ENCODE data around the gene TXLNG.

The TXLNG gene

GRCh38 chrX:16874458-16875095 lies 88.3 kb downstream of the TXLNG start:
- DNase-seq (ENCODE audit: low read depth), result no peak

DNA sequence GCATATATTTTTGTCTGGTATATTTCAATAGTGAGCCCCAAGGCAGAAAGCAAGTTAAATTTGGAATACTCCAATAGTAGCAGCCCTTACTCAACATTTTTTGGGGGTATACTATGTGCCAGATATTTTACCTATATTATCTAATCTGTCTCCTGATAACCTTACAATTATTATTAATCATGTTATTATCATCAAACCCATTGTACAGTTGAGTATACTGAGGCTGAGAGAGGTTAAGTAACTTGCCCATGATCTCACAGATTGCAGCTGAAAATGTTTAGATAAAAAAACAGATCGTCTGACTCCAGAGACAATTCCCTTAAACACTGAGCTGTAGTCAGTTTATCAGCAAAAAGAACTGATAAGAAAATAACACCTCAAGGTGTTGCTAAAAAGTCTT lies 90.4 kb downstream of the TXLNG start:
- no peak for DNase-seq (ENCODE audit: low read depth)

- no peak for DNase-seq (ENCODE audit: low read depth)
These were observed 95.9 kb downstream of the TXLNG start for GRCh38 chrX:16882169-16882568.

DNA sequence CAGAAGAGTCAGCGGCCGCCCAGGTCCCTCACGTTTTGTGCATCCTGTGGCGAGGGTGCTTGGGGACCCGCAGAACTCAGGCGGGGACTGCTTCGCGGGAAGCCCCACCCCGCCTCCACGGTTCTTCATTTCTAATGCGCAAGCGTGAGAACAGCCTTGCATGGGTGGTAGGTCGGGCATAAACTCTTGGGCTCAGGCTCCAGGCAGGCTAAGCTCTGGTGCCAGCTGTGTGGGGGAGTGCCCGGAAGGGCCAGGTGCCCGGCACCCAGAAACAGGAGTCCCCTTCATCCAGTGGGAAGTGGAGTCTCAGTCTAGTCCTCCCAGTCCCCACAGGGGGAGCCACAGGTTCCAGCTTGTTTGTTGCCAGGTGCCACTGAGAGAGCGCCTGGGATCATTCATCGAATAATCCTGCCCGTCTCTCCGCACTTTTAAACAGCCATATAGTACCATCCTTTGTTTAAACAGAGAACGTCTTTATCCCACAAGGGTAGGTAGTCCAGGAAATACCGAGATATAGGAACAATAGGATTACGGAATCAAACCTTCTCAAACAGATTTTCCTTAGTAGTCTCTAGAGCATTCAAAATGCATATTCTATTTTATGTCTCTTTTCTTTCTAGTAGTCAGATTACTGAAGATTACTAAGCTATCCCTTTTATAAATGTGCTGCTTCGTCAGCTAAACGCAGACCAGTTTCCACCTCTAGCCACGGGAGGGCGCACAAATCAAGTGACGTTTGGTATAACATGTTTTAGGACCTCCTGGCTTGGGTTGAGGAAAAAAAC lies 96.6 kb downstream of the TXLNG start:
- DNase-seq (ENCODE audit: low read depth), result peak; percentile 53

- DNase-seq (ENCODE audit: low read depth), result no peak
These were observed 97.2 kb downstream of the TXLNG start for GRCh38 chrX:16883487-16883804.

DNA sequence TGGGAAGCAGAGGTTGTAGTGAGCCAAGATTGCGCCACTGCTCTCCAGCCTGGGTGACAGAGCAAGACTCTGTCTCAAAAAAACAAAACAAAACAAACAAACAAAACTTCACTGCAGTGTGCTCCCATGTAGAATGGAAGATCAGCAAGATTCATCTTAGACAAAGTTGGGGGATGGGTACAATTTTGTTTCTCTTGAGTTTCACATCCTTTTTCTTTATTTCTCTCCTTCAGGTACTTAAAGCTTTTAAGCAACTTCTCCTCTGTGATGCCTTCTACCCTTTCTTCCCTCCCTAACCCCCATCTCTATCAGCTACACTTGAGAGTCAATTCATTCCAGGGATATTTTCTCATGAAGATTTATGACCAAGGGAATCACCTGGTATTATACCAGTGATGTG lies 99.4 kb downstream of the TXLNG start:
- no peak for DNase-seq (ENCODE audit: low read depth)

DNA sequence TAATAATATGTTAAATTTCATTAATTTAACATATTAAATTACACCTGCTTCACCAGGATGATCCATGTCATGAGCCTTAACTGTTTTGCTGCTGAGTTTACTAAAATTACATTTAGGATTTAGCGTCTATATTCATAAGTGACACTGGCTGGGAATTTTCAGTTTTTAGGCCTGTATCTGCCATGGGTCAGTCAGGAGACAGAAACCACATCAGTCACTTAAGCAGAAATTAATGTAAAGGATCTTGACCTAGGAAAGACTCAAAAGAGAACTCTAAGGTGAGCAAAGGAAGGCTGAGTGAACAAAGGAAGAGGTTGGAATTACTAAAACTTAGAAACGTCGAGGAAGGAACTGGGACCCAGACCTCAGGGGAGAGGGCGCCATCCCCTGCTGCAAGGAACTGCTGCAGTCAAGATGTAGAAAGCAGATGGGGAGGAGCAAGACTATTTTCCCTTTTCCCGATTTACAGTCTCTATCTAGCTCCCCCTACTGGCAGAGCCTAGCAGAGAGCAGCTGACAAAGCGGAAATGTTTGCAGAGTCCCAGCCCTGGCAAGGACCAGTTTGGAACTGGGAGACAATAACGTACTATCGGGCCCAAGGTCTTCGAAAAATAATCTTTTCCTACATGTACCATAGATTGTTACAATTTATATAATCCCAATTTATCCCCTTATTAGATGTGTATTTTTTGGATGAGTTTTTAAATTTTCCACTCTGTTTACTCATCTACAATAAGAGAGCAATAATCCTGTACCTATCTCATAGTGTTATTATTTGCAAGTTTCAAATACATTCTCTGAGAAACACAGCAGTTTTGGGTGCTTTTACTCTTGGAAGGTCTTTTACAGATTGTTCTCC lies 106.5 kb downstream of the TXLNG start:
- DNase-seq (ENCODE audit: low read depth), result peak; percentile 38

Measured in activated gamma-delta T cell treated with anti-CD3 and anti-CD28 coated beads, Interleukin-2, amount 50 U/mL, for 16 hours (primary cell).